ENCODE data around the gene WDR1. TPM values are rescaled to one million over a fixed set of nuclear protein-coding genes. Genes with fewer than 3 reads are reported as not detected.

Gene WDR1
- total RNA-seq, 1 donor = 314 TPM

- H3K27ac ChIP-seq (ENCODE audit: low read depth, low read length) = peak overlapping the region; percentile 56
- peaks cover 72% of the 10 kb centered on the region for H4K20me1 ChIP-seq (ENCODE audit: insufficient read depth, low read length)
- no peaks in the 10 kb centered on the region for H3K9me3 ChIP-seq (ENCODE audit: low read depth, low read length)
- H3K4me3 ChIP-seq (ENCODE audit: insufficient read depth, low read length) = peak overlapping the region; percentile 6
- peaks cover 78% of the 10 kb centered on the region for H3K79me2 ChIP-seq (ENCODE audit: insufficient read depth, low read length)
- H3K27me3 ChIP-seq (ENCODE audit: insufficient read depth, low read length) = no peaks in the 10 kb centered on the region
- H3K36me3 ChIP-seq (ENCODE audit: insufficient read depth, low read length) = peaks cover 68% of the 10 kb centered on the region
- peak overlapping the region; percentile 99 for H3K4me2 ChIP-seq (ENCODE audit: insufficient read depth, low read length)
- H3K4me1 ChIP-seq (ENCODE audit: insufficient read depth, low read length) = peaks cover 68% of the 10 kb centered on the region
- TF ChIP-seq CTCF (IDR thresholded peaks at IDR 0.05; ENCODE audit: extremely low read depth, low read depth, low read length) = no peak
- no peak overlapping the region for H2AFZ ChIP-seq (ENCODE audit: low read length)
- peak; percentile 54 for DNase-seq (ENCODE audit: insufficient read length, low spot score, missing footprints)
Measured at GRCh38 chr4:10113362-10114047, 3.1 kb downstream of the WDR1 start.

GRCh38 chr4:10112658-10113284, 3.8 kb downstream of the WDR1 start:
- peaks cover 68% of the 10 kb centered on the region for H3K4me1 ChIP-seq (ENCODE audit: insufficient read depth, low read length)
- H3K27me3 ChIP-seq (ENCODE audit: insufficient read depth, low read length) = no peaks in the 10 kb centered on the region
- H3K27ac ChIP-seq (ENCODE audit: low read depth, low read length) = peak overlapping the region; percentile 56
- peak overlapping the region; percentile 99 for H3K4me2 ChIP-seq (ENCODE audit: insufficient read depth, low read length)
- no peak overlapping the region for H2AFZ ChIP-seq (ENCODE audit: low read length)
- no peak overlapping the region for H3K4me3 ChIP-seq (ENCODE audit: insufficient read depth, low read length)
- no peak for TF ChIP-seq CTCF (IDR thresholded peaks at IDR 0.05; ENCODE audit: extremely low read depth, low read depth, low read length)
- no peaks in the 10 kb centered on the region for H3K9me3 ChIP-seq (ENCODE audit: low read depth, low read length)
- peaks cover 73% of the 10 kb centered on the region for H3K36me3 ChIP-seq (ENCODE audit: insufficient read depth, low read length)
- peak; percentile 80 for DNase-seq (ENCODE audit: insufficient read length, low spot score, missing footprints)
- H3K79me2 ChIP-seq (ENCODE audit: insufficient read depth, low read length) = peaks cover 85% of the 10 kb centered on the region
- peaks cover 79% of the 10 kb centered on the region for H4K20me1 ChIP-seq (ENCODE audit: insufficient read depth, low read length)

GRCh38 chr4:10111067-10111801, 5.4 kb downstream of the WDR1 start:
- no peak for TF ChIP-seq CTCF (IDR thresholded peaks at IDR 0.05; ENCODE audit: extremely low read depth, low read depth, low read length)
- H3K36me3 ChIP-seq (ENCODE audit: insufficient read depth, low read length) = peaks cover 76% of the 10 kb centered on the region
- H3K27ac ChIP-seq (ENCODE audit: low read depth, low read length) = no peak overlapping the region
- H2AFZ ChIP-seq (ENCODE audit: low read length) = no peak overlapping the region
- H3K9me3 ChIP-seq (ENCODE audit: low read depth, low read length) = no peaks in the 10 kb centered on the region
- H3K4me2 ChIP-seq (ENCODE audit: insufficient read depth, low read length) = no peak overlapping the region
- H3K4me3 ChIP-seq (ENCODE audit: insufficient read depth, low read length) = no peak overlapping the region
- peak; percentile 66 for DNase-seq (ENCODE audit: insufficient read length, low spot score, missing footprints)
- peaks cover 96% of the 10 kb centered on the region for H3K79me2 ChIP-seq (ENCODE audit: insufficient read depth, low read length)
- no peaks in the 10 kb centered on the region for H3K27me3 ChIP-seq (ENCODE audit: insufficient read depth, low read length)
- H4K20me1 ChIP-seq (ENCODE audit: insufficient read depth, low read length) = peaks cover 85% of the 10 kb centered on the region
- H3K4me1 ChIP-seq (ENCODE audit: insufficient read depth, low read length) = peaks cover 75% of the 10 kb centered on the region
